ENCODE measurements around the gene PLEKHA7. TPM values are rescaled to one million over a fixed set of nuclear protein-coding genes. Genes with fewer than 3 reads are reported as not detected.

Gene PLEKHA7
- total and polyA plus RNA-seq, 2 of the 13 experiments (the other 11 are each of a cell fraction or from before 2014, with no cell fraction given) = 17.5 to 18.7 TPM

DNA sequence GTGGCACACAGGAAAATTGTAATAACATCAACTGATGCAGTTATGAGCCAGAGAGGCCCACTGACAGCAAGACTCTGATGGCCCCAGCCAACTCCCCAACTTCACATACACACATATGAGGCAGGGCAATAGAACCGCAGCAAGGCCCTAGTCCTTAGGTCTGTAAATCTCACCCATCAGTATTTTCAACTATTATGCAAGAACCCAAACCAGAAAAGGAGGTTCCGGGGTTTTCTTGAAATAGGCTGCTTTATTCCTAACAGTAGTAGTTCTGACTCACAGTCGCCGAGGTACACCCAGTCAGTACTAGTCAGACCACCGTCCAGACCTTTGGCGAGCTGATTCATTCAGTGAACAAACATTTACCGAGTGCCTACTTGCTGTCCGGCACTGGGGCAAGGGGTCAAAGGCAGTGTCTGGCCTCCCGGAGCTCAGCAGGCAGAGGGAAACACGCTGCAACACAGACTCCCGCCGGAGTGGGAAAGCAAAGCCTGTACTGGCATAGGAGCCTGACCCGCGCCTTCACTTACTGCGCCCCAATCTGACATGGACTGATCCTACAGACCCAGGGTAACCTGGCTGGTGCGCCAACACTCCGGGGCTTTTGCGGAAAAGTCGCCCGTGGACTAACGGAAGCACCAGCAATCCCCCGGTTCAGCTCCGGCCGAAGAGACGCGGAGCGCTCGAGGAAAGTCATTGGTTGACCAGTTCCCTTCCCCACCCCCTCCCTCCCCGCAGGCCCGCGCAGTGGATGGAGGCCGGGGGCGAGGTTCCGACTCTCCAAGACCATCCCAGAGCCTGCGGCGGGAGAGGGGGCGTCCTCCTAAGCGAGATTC lies 1.3 kb downstream of the PLEKHA7 start (continued):
- TF ChIP-seq, protein P1, sequence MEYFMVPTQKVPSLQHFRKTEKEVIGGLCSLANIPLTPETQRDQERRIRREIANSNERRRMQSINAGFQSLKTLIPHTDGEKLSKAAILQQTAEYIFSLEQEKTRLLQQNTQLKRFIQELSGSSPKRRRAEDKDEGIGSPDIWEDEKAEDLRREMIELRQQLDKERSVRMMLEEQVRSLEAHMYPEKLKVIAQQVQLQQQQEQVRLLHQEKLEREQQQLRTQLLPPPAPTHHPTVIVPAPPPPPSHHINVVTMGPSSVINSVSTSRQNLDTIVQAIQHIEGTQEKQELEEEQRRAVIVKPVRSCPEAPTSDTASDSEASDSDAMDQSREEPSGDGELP (IDR thresholded peaks at IDR 0.05; ENCODE audit: borderline replicate concordance, low read depth) = peak; percentile 69; the same call in 1 of the 2 replicates
- TF ChIP-seq CEBPB (IDR thresholded peaks at IDR 0.05; ENCODE audit: borderline replicate concordance, low read depth, low read length) (peak; percentile 50; the same call in 1 of the 2 replicates), MED8 (CRISPR knock-in tag; IDR thresholded peaks at IDR 0.05; ENCODE audit: insufficient replicate concordance) (no peak), GFI1 (CRISPR knock-in tag; IDR thresholded peaks at IDR 0.05; ENCODE audit: borderline replicate concordance) (peak; percentile 51; the same call in 1 of the 2 replicates), ZNF460 (CRISPR knock-in tag; IDR thresholded peaks at IDR 0.05; ENCODE audit: borderline replicate concordance) (no peak), TEAD2 (CRISPR knock-in tag; IDR thresholded peaks at IDR 0.05) (no peak), HNRNPUL1 (IDR thresholded peaks at IDR 0.05; ENCODE audit: low read depth, low read length) (no peak), ZKSCAN5 (CRISPR knock-in tag; IDR thresholded peaks at IDR 0.05) (0 out of 2 replicates have a peak, but pooled peaks have one; percentile 41), ZNF589 (CRISPR knock-in tag; conservative IDR thresholded peaks at IDR 0.05) (no peak), HNRNPH1 (optimal IDR thresholded peaks at IDR 0.05; ENCODE audit: low read depth, low read length) (no peak), TCF7L2 (IDR thresholded peaks at IDR 0.05; ENCODE audit: low read depth, low read length) (no peak), POLR2A (IDR thresholded peaks at IDR 0.05; ENCODE audit: insufficient read depth in 1 of 2, low read depth in 2 of 2, low read length in 2 of 2) (peak; percentile 68 to 79), HNRNPL (IDR thresholded peaks at IDR 0.05; ENCODE audit: low read depth, low read length) (peak; percentile 84), CENPT (CRISPR knock-in tag; IDR thresholded peaks at IDR 0.05; ENCODE audit: low read depth) (no peak), GTF3A (CRISPR knock-in tag; conservative IDR thresholded peaks at IDR 0.05) (no peak), ZBTB3 (CRISPR knock-in tag; IDR thresholded peaks at IDR 0.05; ENCODE audit: borderline replicate concordance, low read depth) (0 out of 2 replicates have a peak, but pooled peaks have one; percentile 37), NCOA1 (CRISPR knock-in tag; IDR thresholded peaks at IDR 0.05) (no peak), PHF5A (CRISPR knock-in tag; IDR thresholded peaks at IDR 0.05; ENCODE audit: low read depth, unreplicated experiment) (no peak), ZNF230 (CRISPR knock-in tag; IDR thresholded peaks at IDR 0.05) (no peak), ZNF121 (CRISPR knock-in tag; IDR thresholded peaks at IDR 0.05) (no peak), ZNF331 (CRISPR knock-in tag; IDR thresholded peaks at IDR 0.05) (peak; percentile 84; the same call in 1 of the 2 replicates), ZNF720 (CRISPR knock-in tag; IDR thresholded peaks at IDR 0.05) (no peak)
- TF ChIP-seq, protein P2, sequence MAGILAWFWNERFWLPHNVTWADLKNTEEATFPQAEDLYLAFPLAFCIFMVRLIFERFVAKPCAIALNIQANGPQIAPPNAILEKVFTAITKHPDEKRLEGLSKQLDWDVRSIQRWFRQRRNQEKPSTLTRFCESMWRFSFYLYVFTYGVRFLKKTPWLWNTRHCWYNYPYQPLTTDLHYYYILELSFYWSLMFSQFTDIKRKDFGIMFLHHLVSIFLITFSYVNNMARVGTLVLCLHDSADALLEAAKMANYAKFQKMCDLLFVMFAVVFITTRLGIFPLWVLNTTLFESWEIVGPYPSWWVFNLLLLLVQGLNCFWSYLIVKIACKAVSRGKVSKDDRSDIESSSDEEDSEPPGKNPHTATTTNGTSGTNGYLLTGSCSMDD (CRISPR knock-in tag; IDR thresholded peaks at IDR 0.05) = no peak
- TF ChIP-seq, protein P3, sequence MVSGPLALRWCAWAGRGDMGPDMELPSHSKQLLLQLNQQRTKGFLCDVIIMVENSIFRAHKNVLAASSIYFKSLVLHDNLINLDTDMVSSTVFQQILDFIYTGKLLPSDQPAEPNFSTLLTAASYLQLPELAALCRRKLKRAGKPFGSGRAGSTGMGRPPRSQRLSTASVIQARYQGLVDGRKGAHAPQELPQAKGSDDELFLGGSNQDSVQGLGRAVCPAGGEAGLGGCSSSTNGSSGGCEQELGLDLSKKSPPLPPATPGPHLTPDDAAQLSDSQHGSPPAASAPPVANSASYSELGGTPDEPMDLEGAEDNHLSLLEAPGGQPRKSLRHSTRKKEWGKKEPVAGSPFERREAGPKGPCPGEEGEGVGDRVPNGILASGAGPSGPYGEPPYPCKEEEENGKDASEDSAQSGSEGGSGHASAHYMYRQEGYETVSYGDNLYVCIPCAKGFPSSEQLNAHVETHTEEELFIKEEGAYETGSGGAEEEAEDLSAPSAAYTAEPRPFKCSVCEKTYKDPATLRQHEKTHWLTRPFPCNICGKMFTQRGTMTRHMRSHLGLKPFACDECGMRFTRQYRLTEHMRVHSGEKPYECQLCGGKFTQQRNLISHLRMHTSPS (CRISPR knock-in tag; IDR thresholded peaks at IDR 0.05; ENCODE audit: low read depth) = peak; percentile 65; the same call in 1 of the 2 replicates
- TF ChIP-seq, protein P4, sequence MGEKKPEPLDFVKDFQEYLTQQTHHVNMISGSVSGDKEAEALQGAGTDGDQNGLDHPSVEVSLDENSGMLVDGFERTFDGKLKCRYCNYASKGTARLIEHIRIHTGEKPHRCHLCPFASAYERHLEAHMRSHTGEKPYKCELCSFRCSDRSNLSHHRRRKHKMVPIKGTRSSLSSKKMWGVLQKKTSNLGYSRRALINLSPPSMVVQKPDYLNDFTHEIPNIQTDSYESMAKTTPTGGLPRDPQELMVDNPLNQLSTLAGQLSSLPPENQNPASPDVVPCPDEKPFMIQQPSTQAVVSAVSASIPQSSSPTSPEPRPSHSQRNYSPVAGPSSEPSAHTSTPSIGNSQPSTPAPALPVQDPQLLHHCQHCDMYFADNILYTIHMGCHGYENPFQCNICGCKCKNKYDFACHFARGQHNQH (CRISPR knock-in tag; IDR thresholded peaks at IDR 0.05) = peak; percentile 80
